Transverse colon (tissue), 4 donors: Measurements from ENCODE around the gene ANKRD23.

Experiments
- CTCF ChIP-seq, 5 experiments: fragments of 200-600 bp in 3 of 5; fragments of 450-650 bp in 2 of 5; sonication (generic) in 3 of 5; IDR thresholded peaks; 1 replicate in 2 of 5; 2 replicates in 3 of 5; pipeline ENCODE4 v1.5.1; 2016 to 2017; ENCODE audit warnings: antibody characterized with exemption in 5 of 5, inconsistent platforms in 3 of 5, mild to moderate bottlenecking in 2 of 5, moderate library complexity in 1 of 5
- EP300 ChIP-seq: sonication (generic); formaldehyde crosslinking; IDR thresholded peaks from one replicate; pipeline ENCODE4 v1.6.1; 2017; ENCODE audit warnings: antibody characterized with exemption, low read depth
- POLR2A ChIP-seq: fragments of 450-650 bp; IDR thresholded peaks from one replicate; pipeline ENCODE4 v1.6.1; 2016; ENCODE audit warnings: antibody characterized with exemption, mild to moderate bottlenecking, moderate library complexity
- POLR2AphosphoS5 ChIP-seq, 3 donors: sonication (generic); formaldehyde crosslinking; IDR thresholded peaks; one replicate each; pipeline ENCODE4 v1.6.1; 2016; ENCODE audit warnings: antibody characterized with exemption in 3 of 3

- TF ChIP-seq CTCF (IDR thresholded peaks at IDR 0.05) (no peak), EP300 (no peak), POLR2AphosphoS5 (IDR thresholded peaks at IDR 0.05) (no peak), POLR2A (no peak)
These were observed 35.5 kb downstream of the ANKRD23 start for GRCh38 chr2:96808176-96808837.
